GM19452 (cell line): ENCODE results near the gene KLHL29.

Source experiments
- ATAC-seq: cut with Tn5 transposase; IDR thresholded peaks from one replicate; pipeline ENCODE4 v1.9.1; 2021; ENCODE audit not compliant: unreplicated experiment

KLHL29 gene

DNA sequence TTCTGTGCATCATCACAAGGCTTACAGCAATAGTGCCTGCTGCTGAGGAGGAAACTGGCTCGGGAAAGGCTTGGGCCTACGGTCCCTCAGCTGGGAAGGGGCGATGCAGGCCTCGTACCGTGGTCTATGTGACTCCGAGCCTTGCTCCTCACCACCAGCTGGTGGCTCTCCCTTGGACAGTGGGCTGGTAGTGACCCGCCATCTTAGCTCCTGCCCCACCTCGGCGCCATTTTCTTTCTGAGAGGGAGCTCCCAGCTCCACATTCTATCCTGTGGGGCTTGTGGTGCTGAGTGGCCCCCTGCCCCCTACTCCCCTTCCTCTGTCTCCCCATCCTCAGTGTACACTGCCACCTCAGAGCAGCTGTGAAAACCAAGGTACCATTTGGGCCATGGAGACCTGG, 255.7 kb downstream of the KLHL29 start:
- ATAC-seq, result no peak

DNA sequence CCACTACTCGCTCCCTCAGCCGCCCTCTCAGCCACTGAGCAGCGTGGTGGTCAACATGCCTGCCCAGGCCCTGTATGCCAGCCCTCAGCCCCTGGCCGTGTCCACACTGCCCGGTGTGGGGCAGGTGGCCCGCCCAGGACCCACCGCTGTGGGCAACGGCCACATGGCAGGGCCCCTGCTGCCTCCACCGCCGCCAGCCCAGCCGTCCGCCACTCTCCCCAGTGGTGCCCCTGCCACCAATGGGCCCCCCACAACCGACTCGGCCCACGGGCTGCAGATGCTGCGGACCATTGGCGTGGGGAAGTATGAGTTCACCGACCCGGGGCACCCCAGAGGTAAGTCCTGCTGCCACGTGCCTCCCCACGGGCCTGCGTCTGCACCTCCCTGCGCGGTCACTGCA, 257.5 kb downstream of the KLHL29 start:
- ATAC-seq, result no peak

DNA sequence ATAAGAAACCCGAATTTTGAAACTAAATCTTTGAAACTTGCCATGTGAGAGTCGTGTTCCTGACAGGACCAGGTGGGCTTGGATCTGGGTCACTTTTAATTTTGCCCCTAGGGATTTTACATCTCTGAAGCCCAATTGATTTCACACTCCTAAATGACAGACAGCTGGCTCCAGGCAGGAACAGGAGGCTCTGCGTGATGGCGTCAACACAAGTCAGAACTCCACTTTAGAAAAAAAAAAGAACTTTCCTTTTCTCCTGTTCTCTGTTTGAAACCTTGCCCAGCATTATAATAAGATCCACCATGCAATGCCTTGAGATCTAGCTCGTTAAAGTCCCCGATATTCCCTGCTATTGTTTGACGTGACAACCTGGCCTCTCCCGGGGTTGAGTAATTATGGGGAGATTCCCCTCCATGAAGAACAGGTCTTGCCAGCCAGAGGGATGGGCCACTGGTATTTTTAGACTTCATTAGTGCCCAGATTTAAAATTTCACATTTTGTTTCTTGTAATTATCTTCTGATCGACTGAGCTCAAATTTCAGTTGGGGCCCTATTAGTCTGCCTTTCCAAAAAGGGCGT, 260.3 kb downstream of the KLHL29 start:
- no peak for ATAC-seq

DNA sequence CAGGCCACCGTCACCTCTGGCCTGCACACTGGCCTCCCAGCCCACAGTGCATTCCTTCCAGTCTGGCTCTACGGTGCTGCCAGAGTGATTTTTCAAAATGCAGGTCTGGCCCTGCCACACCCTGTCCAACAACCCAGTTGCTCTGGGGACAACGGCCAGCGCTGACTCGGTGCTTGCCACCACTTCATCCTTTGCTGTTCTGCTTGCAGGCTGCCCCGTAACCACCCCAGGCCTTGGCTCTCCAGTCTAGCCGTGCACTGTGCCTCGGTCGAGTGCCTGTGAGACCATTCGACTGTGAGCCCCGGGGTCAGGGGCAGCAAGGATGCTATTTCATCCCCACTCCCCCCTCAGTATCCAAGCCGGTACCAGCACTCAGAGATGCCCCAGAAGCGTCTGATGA, 262.6 kb downstream of the KLHL29 start:
- no peak for ATAC-seq

- no peak for ATAC-seq
These were observed 264.3 kb downstream of the KLHL29 start for GRCh38 chr2:23649303-23649702.

DNA sequence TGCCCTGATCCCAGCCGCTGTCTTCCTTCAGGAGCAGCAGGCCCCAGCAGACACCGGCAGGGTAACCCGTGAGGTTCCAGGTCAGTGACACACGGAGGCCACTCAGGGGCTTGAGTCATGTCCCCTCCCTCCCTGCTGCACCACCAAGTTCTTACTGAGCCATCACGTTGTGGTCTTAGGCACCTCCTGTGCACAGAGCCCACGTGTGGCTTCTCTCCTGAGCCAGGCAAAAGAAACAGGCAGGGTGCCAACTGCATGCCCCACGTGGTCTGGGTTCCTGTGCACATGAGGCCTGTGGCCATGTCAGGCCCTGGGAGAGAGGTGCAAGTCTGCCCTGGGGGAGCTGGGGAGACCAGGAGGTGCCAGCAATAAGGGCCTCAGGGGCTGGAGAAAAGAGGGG, 264.8 kb downstream of the KLHL29 start:
- ATAC-seq, result no peak

GRCh38 chr2:23651187-23652080, 266.5 kb downstream of the KLHL29 start:
- ATAC-seq, result no peak

DNA sequence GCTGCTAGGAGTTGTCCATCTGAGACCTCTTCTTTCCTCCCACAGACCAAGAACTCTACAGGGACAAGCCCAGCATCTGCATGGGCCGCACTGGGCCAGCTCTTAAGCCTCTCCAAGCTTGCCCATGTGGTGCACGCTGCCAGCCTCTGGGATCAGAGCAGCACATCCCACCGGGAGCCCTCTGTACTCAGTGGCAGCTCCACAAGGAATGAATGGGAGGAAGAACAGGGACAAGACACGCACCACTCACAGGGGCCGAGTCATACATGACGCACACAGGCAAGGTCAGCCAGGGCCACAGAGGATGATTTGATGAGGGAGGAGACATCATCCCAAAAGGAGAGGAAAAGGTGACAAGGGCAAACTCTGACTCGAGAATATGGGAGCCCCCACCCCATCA, 268.3 kb downstream of the KLHL29 start:
- no peak for ATAC-seq

- ATAC-seq, result no peak
These were observed 269.8 kb downstream of the KLHL29 start for GRCh38 chr2:23654756-23655155.

DNA sequence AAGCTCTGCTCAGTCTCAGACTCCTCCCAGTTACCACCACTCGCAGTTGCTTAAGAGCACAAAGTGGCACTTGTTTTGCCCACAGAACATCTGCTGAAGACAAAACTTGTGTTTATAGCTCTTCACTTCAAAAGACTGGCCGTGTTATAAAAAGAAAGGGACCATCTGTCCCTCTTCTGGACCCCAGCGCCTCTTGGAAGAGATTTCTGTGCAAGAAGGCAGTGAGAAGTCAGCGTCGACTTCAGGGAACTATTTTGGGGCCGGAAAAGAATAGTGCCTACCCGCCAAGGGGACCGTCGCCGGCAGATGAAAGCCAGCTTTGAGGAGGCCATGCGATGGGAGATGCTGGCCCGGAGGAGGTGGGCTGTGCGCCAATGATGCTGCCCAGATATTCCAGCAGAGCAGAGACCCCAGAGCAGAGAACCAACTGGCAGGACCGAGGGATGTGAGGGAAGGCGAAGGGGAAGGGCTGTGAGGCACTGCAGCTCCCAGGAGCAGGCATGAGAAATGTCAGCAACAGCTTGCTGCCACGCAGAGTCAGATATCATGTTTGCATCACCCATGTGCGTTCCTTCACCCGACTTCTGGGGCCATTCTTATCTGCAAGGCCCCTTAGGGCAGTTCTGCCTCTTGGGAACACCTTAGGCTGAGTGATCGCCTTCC, 271.1 kb downstream of the KLHL29 start:
- ATAC-seq, result no peak

GRCh38 chr2:23656597-23656973, 271.6 kb downstream of the KLHL29 start:
- ATAC-seq, result no peak

DNA sequence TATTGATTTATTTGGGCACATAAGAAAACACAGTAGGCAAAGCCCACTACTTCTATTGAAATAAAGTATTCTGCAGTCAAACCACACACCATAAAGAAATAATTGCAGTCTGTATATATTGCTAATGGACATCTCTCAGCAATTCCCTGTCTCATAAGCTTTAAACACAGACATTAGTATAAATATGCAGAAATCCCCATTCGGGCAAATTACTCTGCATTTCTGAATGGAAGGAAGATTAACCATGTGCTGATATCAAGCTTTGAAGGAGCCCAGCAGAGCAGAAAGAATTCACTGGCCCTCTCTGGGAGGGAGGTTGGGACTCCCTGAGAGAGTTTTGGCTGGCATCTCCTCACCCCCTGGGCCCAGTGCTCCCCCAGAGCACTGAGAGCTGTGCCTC, 272.4 kb downstream of the KLHL29 start:
- ATAC-seq, result no peak

GRCh38 chr2:23657934-23658333, 273.0 kb downstream of the KLHL29 start:
- ATAC-seq, result no peak

GRCh38 chr2:23658466-23658942, 273.5 kb downstream of the KLHL29 start:
- no peak for ATAC-seq

- no peak for ATAC-seq
These were observed 274.3 kb downstream of the KLHL29 start for GRCh38 chr2:23659328-23659727.

DNA sequence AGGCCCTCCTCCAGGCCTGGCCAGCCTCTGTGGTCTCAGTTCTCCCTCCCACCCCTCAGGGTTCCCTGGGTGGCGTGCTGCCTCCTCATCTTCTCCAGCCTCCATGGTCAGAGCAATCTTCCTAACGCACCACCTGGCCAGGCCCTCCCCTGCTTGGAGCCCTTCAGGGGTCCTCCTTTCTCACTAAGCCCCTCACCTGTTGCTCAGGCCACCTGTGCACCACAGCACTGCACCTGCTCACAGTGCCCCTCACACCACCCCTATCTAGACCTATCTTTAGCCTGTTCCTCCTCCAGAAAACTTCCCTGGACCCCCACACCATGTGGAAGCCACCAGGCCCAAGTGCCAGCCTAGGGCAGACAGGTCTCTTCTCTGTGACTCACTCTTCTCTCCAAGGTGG, 274.8 kb downstream of the KLHL29 start:
- ATAC-seq, result no peak

DNA sequence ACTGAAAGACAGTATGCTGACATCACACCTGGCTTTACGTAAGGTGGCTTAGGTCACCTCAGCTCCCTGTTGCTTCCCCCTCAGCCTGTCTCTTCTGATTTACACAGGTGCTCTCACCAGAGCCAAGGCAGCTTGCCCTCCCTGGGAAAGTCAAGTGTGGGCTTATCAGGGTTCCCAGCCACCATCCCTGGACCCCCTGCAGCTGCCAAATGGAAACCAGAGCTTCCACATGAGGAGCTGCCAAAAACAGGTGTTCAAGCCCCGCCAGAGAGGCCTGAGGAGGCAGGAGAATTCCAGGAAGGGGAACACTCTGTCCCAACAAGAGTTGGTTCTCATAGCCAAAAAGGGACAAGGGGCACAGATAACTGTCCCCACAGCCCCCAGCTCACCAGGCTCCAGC, 275.3 kb downstream of the KLHL29 start:
- ATAC-seq, result no peak

DNA sequence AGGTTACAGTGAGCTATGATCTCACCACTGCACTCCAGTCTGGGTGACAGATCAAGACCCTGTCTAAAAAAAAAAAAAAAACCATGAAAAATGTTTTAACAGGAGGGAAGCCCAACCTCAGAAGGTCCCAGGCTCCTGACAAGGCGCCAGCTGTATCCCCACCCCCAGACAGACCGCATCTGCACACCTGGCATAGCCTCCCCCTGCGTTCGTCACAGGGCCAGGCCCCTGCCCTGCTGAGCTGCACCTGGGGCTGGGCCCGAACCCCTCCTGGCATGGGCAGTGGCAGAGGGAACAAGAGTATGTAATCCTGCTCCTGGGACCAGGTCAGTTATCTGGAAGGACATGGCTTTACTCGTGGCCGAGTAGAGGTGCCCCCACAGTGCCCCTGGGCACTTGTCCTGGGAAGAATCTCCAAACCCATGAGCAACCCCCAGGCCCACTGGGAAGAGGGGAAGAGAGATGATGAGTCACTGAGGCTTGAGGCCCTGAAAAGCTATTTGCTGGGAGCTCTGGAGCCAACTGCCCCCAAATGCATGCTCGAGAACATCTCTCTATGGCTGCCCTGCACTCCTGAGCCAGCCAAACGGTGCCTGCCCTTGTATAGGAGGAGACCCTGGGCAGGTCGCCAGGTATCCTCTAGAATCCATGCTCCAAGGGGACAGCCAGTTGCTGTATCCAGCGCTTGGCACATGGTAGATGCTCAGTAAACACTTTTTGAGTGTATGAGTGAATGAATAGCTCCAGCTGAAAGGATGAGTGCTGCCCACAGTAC, 276.5 kb downstream of the KLHL29 start:
- no peak for ATAC-seq

DNA sequence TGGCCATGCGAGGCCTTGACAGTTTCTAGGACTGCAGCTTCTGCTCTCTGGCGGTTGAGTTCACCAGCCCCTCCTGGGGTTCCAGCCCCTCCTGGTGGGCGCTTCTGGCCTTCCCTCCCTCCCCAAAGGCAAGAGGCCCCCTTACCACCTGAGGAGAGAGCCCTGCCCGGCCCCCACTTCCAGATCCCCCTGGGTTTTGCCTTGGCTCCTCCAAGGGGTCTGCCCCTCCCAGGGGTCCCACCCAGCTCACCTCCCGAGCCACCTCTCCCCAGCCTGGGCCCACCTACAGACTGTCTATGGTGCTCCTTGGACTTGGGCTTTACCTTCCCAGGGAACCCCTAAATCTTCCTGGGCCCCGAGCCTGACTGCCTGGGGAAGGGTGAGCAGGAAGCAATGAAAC, 277.5 kb downstream of the KLHL29 start:
- ATAC-seq, result no peak

DNA sequence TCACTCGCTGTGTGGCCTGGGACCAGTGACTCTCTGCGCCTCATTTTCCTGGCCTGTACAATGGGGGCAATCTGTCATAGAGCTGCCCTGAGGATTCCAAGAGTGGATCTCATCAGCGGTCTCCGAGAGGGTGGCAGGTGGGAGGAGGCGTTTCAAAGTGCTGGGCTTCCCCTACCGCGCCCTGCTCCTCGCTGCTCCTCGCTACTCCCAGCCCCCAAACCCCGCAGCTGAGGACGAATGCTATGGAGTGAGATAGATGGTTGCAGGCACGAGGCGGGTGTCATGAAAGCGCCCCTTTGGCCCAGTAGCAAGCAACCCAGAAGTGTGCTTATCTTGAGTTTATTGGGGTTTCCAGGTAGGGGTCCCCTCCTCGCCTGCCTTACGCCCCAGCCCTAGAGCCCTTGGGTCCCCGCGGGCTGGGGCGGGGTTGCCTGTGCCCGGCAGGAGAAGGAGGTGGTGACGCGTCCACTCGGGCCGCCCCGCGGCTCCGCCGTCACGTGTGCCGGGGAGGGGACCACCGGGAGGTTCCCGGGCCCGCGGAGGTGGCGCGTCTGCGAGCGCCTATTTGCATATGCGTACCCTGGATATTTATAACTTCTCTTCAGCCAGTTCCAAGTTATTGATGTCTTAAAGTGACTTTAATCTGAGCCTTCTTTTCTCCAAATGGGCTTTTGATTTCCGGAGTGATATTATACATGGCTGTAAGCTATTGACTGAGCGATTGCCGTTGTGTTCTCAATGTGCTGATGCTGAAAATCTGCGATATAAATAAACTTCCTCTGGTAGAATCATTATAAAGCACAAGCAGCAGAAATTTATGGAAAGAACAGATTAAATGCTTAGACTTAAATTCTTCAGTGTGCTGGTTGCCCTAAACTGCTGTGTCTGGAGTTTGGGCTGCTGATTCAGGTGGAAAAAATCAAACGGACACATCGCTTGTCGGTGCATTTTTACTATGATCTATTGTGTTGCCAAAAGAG, 278.3 kb downstream of the KLHL29 start:
- no peak for ATAC-seq
